ENCODE results near the gene SCN3A. TPM values are rescaled to one million over a fixed set of nuclear protein-coding genes. Genes with fewer than 3 reads are reported as not detected.

The SCN3A gene
- total and polyA plus RNA-seq, 2 of the 13 experiments (the other 11 are each of a cell fraction or from before 2014, with no cell fraction given), result not detected

GRCh38 chr2:165112133-165112573 lies 91.7 kb downstream of the SCN3A start (continued):
- TF ChIP-seq ZNF710 (CRISPR knock-in tag; IDR thresholded peaks at IDR 0.05; ENCODE audit: borderline replicate concordance) (no peak), NCOA1 (CRISPR knock-in tag; IDR thresholded peaks at IDR 0.05) (no peak), NCOR1 (IDR thresholded peaks at IDR 0.05; ENCODE audit: borderline replicate concordance, low read length) (peak; percentile 59; the same call in 1 of the 2 replicates), NFIC (IDR thresholded peaks at IDR 0.05; ENCODE audit: low read length) (peak; percentile 77; the same call in 1 of the 2 replicates), CREM (IDR thresholded peaks at IDR 0.05) (peak; percentile 51; the same call in 1 of the 2 replicates), CREM (CRISPR knock-in tag; IDR thresholded peaks at IDR 0.05) (no peak), ZNF646 (CRISPR knock-in tag; IDR thresholded peaks at IDR 0.05) (no peak), TBX3 (IDR thresholded peaks at IDR 0.05; ENCODE audit: borderline replicate concordance) (peak; percentile 59; the same call in 1 of the 2 replicates), ZNF512B (CRISPR knock-in tag; IDR thresholded peaks at IDR 0.05; ENCODE audit: borderline replicate concordance) (peak; percentile 80; the same call in 1 of the 2 replicates), PBX2 (CRISPR knock-in tag; IDR thresholded peaks at IDR 0.05) (no peak), MIER3 (CRISPR knock-in tag; IDR thresholded peaks at IDR 0.05; ENCODE audit: borderline replicate concordance) (peak; percentile 41; the same call in 1 of the 2 replicates), SNAPC5 (CRISPR knock-in tag; IDR thresholded peaks at IDR 0.05; ENCODE audit: borderline replicate concordance) (0 out of 2 replicates have a peak, but pooled peaks have one; percentile 57)

All from HepG2 (cell line).